HepG2 (cell line): Measurements from ENCODE around the gene DIP2C. TPM values are rescaled to one million over a fixed set of nuclear protein-coding genes. Genes with fewer than 3 reads are reported as not detected.

Experiments
- ATF7 ChIP-seq, 2 experiments: fragments of 450-650 bp in 1 of 2; sonication (generic) in 1 of 2; formaldehyde crosslinking in 1 of 2; IDR thresholded peaks; 2 replicates each; pipeline versions ENCODE4 v1.4.0 to v1.6.1; 2016 to 2020; ENCODE audit warnings: antibody characterized with exemption in 1 of 2, mild to moderate bottlenecking in 1 of 2, missing genetic modification reagents in 1 of 2
- EHMT2 ChIP-seq: fragments of 200-600 bp; sonication (generic); IDR thresholded peaks from 2 replicates; pipeline ENCODE4 v1.7.0; 2017; ENCODE audit warnings: antibody characterized with exemption, low read depth, low read length, borderline replicate concordance
- HNF4A ChIP-seq: sonication (generic); formaldehyde crosslinking; IDR thresholded peaks from 2 replicates; pipeline ENCODE4 v1.4.0; 2020; ENCODE audit warnings: missing genetic modification reagents
- KLF15 ChIP-seq: sonication (generic); formaldehyde crosslinking; IDR thresholded peaks from 2 replicates; pipeline ENCODE4 v1.8.1; 2023; ENCODE audit warnings: borderline replicate concordance, mild to moderate bottlenecking, inconsistent platforms, missing genetic modification reagents, mixed read lengths
- KLF9 ChIP-seq: IDR thresholded peaks from 2 replicates; pipeline ENCODE4 v1.6.1; 2016; ENCODE audit warnings: low read depth
- MAZ ChIP-seq, 2 experiments: sonication (generic) in 1 of 2; formaldehyde crosslinking in 1 of 2; IDR thresholded peaks; 2 replicates each; pipeline versions ENCODE4 v1.5.0 to v1.6.1; 2012 to 2020; ENCODE audit warnings: low read depth in 2 of 2, mild to moderate bottlenecking in 2 of 2, borderline replicate concordance in 1 of 2, improper control_type of control experiment in 1 of 2, low read length in 1 of 2, missing genetic modification reagents in 1 of 2, moderate library complexity in 1 of 2
- PAWR ChIP-seq: sonication (generic); formaldehyde crosslinking; IDR thresholded peaks from 2 replicates; pipeline ENCODE4 v1.4.0; 2020; ENCODE audit warnings: missing genetic modification reagents, mild to moderate bottlenecking, borderline replicate concordance
- RFX1 ChIP-seq: fragments of 450-650 bp; IDR thresholded peaks from 2 replicates; pipeline ENCODE4 v1.6.1; 2017
- RFX3 ChIP-seq: IDR thresholded peaks from 2 replicates; pipeline ENCODE4 v1.6.1; 2016; ENCODE audit warnings: missing biosample characterization, missing genetic modification reagents
- SIX1 ChIP-seq: sonication (generic); formaldehyde crosslinking; IDR thresholded peaks from 2 replicates; pipeline ENCODE4 v1.4.0; 2020; ENCODE audit warnings: missing genetic modification reagents, borderline replicate concordance
- SKI ChIP-seq: fragments of 450-650 bp; IDR thresholded peaks from one replicate; pipeline ENCODE4 v1.6.1; 2018; ENCODE audit warnings: mild to moderate bottlenecking; ENCODE audit not compliant: partially characterized antibody
- SOX13 ChIP-seq, 3 experiments: fragments of 450-650 bp in 1 of 3; sonication (generic) in 1 of 3; formaldehyde crosslinking in 1 of 3; IDR thresholded peaks in 2 of 3; conservative IDR thresholded peaks in 1 of 3; 2 replicates each; pipeline versions ENCODE4 v1.5.0 to v1.6.1; 2016 to 2020; ENCODE audit warnings: antibody characterized with exemption in 1 of 3, mild to moderate bottlenecking in 1 of 3, missing compliant biosample characterization in 1 of 3, missing genetic modification reagents in 1 of 3, moderate library complexity in 1 of 3
- SYNCRIP ChIP-seq: fragments of 200-400 bp; formaldehyde crosslinking; IDR thresholded peaks from 2 replicates; pipeline ENCODE4 v1.6.1; 2018; ENCODE audit warnings: mild to moderate bottlenecking, low read depth, low read length; ENCODE audit not compliant: insufficient read depth
- TSC22D2 ChIP-seq: sonication (generic); formaldehyde crosslinking; IDR thresholded peaks from 2 replicates; pipeline ENCODE4 v1.5.1; 2020; ENCODE audit warnings: missing genetic modification reagents, mild to moderate bottlenecking, borderline replicate concordance
- ZBTB43 ChIP-seq: sonication (generic); formaldehyde crosslinking; conservative IDR thresholded peaks from 2 replicates; pipeline ENCODE4 v1.4.0; 2020; ENCODE audit warnings: missing genetic modification reagents
- ZEB1 ChIP-seq: IDR thresholded peaks from 2 replicates; pipeline ENCODE4 v1.6.1; 2012; ENCODE audit warnings: mild to moderate bottlenecking, low read depth, inconsistent platforms; ENCODE audit not compliant: insufficient replicate concordance
- ZFP62 ChIP-seq: sonication (generic); formaldehyde crosslinking; IDR thresholded peaks from 2 replicates; pipeline ENCODE4 v1.4.0; 2020; ENCODE audit warnings: missing genetic modification reagents
- ZMAT3 ChIP-seq: sonication (generic); formaldehyde crosslinking; conservative IDR thresholded peaks from 2 replicates; pipeline ENCODE4 v1.7.0; 2021; ENCODE audit warnings: missing genetic modification reagents
- ZNF335 ChIP-seq: sonication (generic); formaldehyde crosslinking; IDR thresholded peaks from 2 replicates; pipeline ENCODE4 v1.4.0; 2020; ENCODE audit warnings: missing genetic modification reagents
- ZNF414 ChIP-seq: sonication (generic); formaldehyde crosslinking; IDR thresholded peaks from 2 replicates; pipeline ENCODE4 v1.5.0; 2020; ENCODE audit warnings: missing genetic modification reagents
- ZNF510 ChIP-seq: sonication (generic); formaldehyde crosslinking; IDR thresholded peaks from 2 replicates; pipeline ENCODE4 v1.4.0; 2020; ENCODE audit warnings: low read depth, mild to moderate bottlenecking, missing genetic modification reagents
- ZNF550 ChIP-seq: sonication (generic); formaldehyde crosslinking; IDR thresholded peaks from 2 replicates; pipeline ENCODE4 v1.4.0; 2020; ENCODE audit warnings: mild to moderate bottlenecking, missing genetic modification reagents, borderline replicate concordance
- ZNF558 ChIP-seq: sonication (generic); formaldehyde crosslinking; IDR thresholded peaks from 2 replicates; pipeline ENCODE4 v1.9.0; 2022; ENCODE audit warnings: mild to moderate bottlenecking, missing genetic modification reagents, borderline replicate concordance
- ZNF781 ChIP-seq: sonication (generic); formaldehyde crosslinking; IDR thresholded peaks from 2 replicates; pipeline ENCODE4 v1.5.1; 2020; ENCODE audit warnings: borderline replicate concordance, mild to moderate bottlenecking, missing genetic modification reagents; ENCODE audit errors: not compliant biosample characterization
- ZNF883 ChIP-seq: sonication (generic); formaldehyde crosslinking; IDR thresholded peaks from 2 replicates; pipeline ENCODE4 v1.5.1; 2020; ENCODE audit warnings: mild to moderate bottlenecking, missing genetic modification reagents; ENCODE audit errors: not compliant biosample characterization
- polyA plus RNA-seq, 8 experiments: library from polyadenylated mRNA; depleted of rRNA in 3 of 8; stranded (reverse) in 7 of 8; unstranded in 1 of 8; fragments of >200 nt; fragmentation: Illumina TruSeq in 4 of 8; extraction: Trizol in 4 of 8; gene quantifications; 2 replicates each; pipeline versions ENCODE4 v1.2.1 to v1.2.3, GENCODE V29; 2011 to 2016; ENCODE audit warnings: low read depth in 4 of 8, missing spikeins in 1 of 8, mixed read lengths in 1 of 8; ENCODE audit not compliant: insufficient read depth in 1 of 8
- total RNA-seq, 5 experiments: library from RNA; depleted of rRNA; stranded (reverse); fragments of >200 nt; fragmentation: Illumina TruSeq; extraction: Trizol; gene quantifications; 2 replicates each; pipeline ENCODE4 v1.2.3, GENCODE V29; 2016; ENCODE audit warnings: low read depth in 1 of 5
- TF ChIP-seq, protein P1 (sequence below): sonication (generic); formaldehyde crosslinking; IDR thresholded peaks from 2 replicates; pipeline ENCODE4 v1.8.0; 2022; ENCODE audit warnings: mild to moderate bottlenecking, missing genetic modification reagents; ENCODE audit not compliant: insufficient replicate concordance

The DIP2C gene
- total and polyA plus RNA-seq, 2 of the 13 experiments (the other 11 are each of a cell fraction or from before 2014, with no cell fraction given), result 2.2 to 2.7 TPM

- no peak for TF ChIP-seq ZNF558 (CRISPR knock-in tag)
- no peak for TF ChIP-seq ZFP62 (CRISPR knock-in tag)
- no peak for TF ChIP-seq KLF15 (CRISPR knock-in tag)
- TF ChIP-seq TSC22D2 (CRISPR knock-in tag), result no peak
- TF ChIP-seq, protein P1, sequence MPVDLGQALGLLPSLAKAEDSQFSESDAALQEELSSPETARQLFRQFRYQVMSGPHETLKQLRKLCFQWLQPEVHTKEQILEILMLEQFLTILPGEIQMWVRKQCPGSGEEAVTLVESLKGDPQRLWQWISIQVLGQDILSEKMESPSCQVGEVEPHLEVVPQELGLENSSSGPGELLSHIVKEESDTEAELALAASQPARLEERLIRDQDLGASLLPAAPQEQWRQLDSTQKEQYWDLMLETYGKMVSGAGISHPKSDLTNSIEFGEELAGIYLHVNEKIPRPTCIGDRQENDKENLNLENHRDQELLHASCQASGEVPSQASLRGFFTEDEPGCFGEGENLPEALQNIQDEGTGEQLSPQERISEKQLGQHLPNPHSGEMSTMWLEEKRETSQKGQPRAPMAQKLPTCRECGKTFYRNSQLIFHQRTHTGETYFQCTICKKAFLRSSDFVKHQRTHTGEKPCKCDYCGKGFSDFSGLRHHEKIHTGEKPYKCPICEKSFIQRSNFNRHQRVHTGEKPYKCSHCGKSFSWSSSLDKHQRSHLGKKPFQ (CRISPR knock-in tag), result no peak
- TF ChIP-seq ZNF883, result peak; percentile 18
- TF ChIP-seq KLF9 (CRISPR knock-in tag), result no peak
- TF ChIP-seq ZNF510 (CRISPR knock-in tag), result no peak
- TF ChIP-seq ATF7 (IDR thresholded peaks at IDR 0.05), result no peak
- TF ChIP-seq ATF7 (CRISPR knock-in tag; IDR thresholded peaks at IDR 0.05), result no peak
- TF ChIP-seq ZBTB43 (CRISPR knock-in tag), result no peak
- TF ChIP-seq HNF4A, result 0 out of 2 replicates have a peak, but pooled peaks have one; percentile 5
- TF ChIP-seq SIX1, result no peak
- no peak for TF ChIP-seq RFX3 (CRISPR knock-in tag)
- TF ChIP-seq ZNF781 (CRISPR knock-in tag), result no peak
- TF ChIP-seq SOX13 (IDR thresholded peaks at IDR 0.05), result no peak
- TF ChIP-seq SOX13 (CRISPR knock-in tag; conservative IDR thresholded peaks at IDR 0.05 in 1 of 2, IDR thresholded peaks at IDR 0.05 in 1 of 2), result no peak
- no peak for TF ChIP-seq RFX1
- TF ChIP-seq PAWR (CRISPR knock-in tag), result no peak
- no peak for TF ChIP-seq SKI
- TF ChIP-seq MAZ (IDR thresholded peaks at IDR 0.05; ENCODE audit: borderline replicate concordance, low read depth, low read length), result no peak
- peak; percentile 45; the same call in 1 of the 2 replicates for TF ChIP-seq MAZ (CRISPR knock-in tag; IDR thresholded peaks at IDR 0.05; ENCODE audit: low read depth)
- 0 out of 2 replicates have a peak, but pooled peaks have one; percentile 46 for TF ChIP-seq ZNF414 (CRISPR knock-in tag)
- TF ChIP-seq ZNF550, result no peak
- no peak for TF ChIP-seq ZMAT3 (CRISPR knock-in tag)
- TF ChIP-seq EHMT2, result no peak
- TF ChIP-seq SYNCRIP, result no peak
- no peak for TF ChIP-seq ZNF335
- no peak for TF ChIP-seq ZEB1
Observed at GRCh38 chr10:688312-689120, 952 bp downstream of the DIP2C start (continued).
